Measurements from ENCODE around the gene NQO1. TPM values are rescaled to one million over a fixed set of nuclear protein-coding genes. Genes with fewer than 3 reads are reported as not detected.

NQO1 gene
- total and polyA plus RNA-seq, 2 of the 4 experiments (the other 2 are of a cell fraction) = 304 to 426 TPM

GRCh38 chr16:69660166-69660565 is 66.2 kb downstream of the NQO1 start:
- Histone ChIP-seq H3K18ac (ENCODE audit: low read depth, low read length) (no peak overlapping the region), H3K27ac (ENCODE audit: insufficient read depth, low read length) (no peak overlapping the region), H2BK20ac (ENCODE audit: low read depth, low read length) (no peak overlapping the region), H3K9me1 (ENCODE audit: insufficient read depth, low read length) (no peaks in the 10 kb centered on the region; the same call in 1 of the 2 replicates), H4K91ac (ENCODE audit: insufficient read depth, low read depth, low read length) (no peak overlapping the region), H3K56ac (ENCODE audit: extremely low read depth, insufficient read depth, low read length) (no peak overlapping the region), H2BK5ac (ENCODE audit: low read depth, low read length, poor library complexity, severe bottlenecking) (no peak overlapping the region), H2AK5ac (ENCODE audit: low read depth, low read length) (no peak overlapping the region), H3K4me3 (ENCODE audit: insufficient read depth, low read depth, low read length) (no peak overlapping the region), H3K23ac (ENCODE audit: low read depth, low read length) (no peak overlapping the region), H3K4ac (ENCODE audit: low read depth, low read length) (no peak overlapping the region), H4K8ac (ENCODE audit: low read depth in 2 of 2, low read length in 2 of 2) (no peak overlapping the region), H3K79me1 (ENCODE audit: low read depth in 1 of 2, low read length in 2 of 2) (peaks cover 10 to 21% of the 10 kb centered on the region in 2 experiments), H2AFZ (replicated peaks; ENCODE audit: low read length, poor library complexity) (no peak overlapping the region), H4K20me1 (ENCODE audit: insufficient read depth, low read length) (no peaks in the 10 kb centered on the region), H3K36me3 (ENCODE audit: control insufficient read depth, insufficient read depth, low read length) (peaks cover 39% of the 10 kb centered on the region), H4K5ac (ENCODE audit: low read depth, low read length) (no peak overlapping the region), H2AK9ac (replicated peaks; ENCODE audit: low read depth, low read length, poor library complexity) (no peak overlapping the region), H3K9ac (ENCODE audit: low read depth, low read length) (no peak overlapping the region), H3K27me3 (ENCODE audit: control insufficient read depth, insufficient read depth, low read length) (no peaks in the 10 kb centered on the region), H3K4me2 (ENCODE audit: low read depth, low read length) (no peak overlapping the region), H2BK15ac (ENCODE audit: low read depth, low read length) (no peak overlapping the region), H3K9me3 (ENCODE audit: control insufficient read depth, insufficient read depth, low read length) (no peaks in the 10 kb centered on the region), H3K4me1 (ENCODE audit: control insufficient read depth, insufficient read depth, low read length) (no peaks in the 10 kb centered on the region), H3K14ac (replicated peaks; ENCODE audit: low read depth, low read length) (no peak overlapping the region), H2BK120ac (ENCODE audit: low read depth, low read length) (no peak overlapping the region)
- intact Hi-C loops (cut with micrococcal nuclease) = no loop called here
- no peak for ATAC-seq (ENCODE audit: low read depth)
- no peak for DNase-seq
- ChIA-PET POLR2A (ENCODE audit: unreplicated experiment) (no interaction called here), CTCF (no interaction called here)
- TF ChIP-seq RFX5 (IDR thresholded peaks at IDR 0.05; ENCODE audit: low read depth, low read length) (no peak), NFE2L2 (IDR thresholded peaks at IDR 0.05; ENCODE audit: low read depth, low read length) (no peak), MXI1 (IDR thresholded peaks at IDR 0.05; ENCODE audit: borderline replicate concordance, low read depth, low read length) (no peak), CEBPB (IDR thresholded peaks at IDR 0.05; ENCODE audit: low read depth, low read length) (no peak), MAZ (IDR thresholded peaks at IDR 0.05; ENCODE audit: borderline replicate concordance, low read depth, low read length) (no peak), SMC3 (IDR thresholded peaks at IDR 0.05; ENCODE audit: low read depth, low read length) (no peak), MAFK (IDR thresholded peaks at IDR 0.05; ENCODE audit: low read depth, low read length) (no peak), RCOR1 (IDR thresholded peaks at IDR 0.05; ENCODE audit: insufficient replicate concordance, low read length) (no peak), CHD1 (IDR thresholded peaks at IDR 0.05; ENCODE audit: low read depth, low read length) (no peak), POLR2A (IDR thresholded peaks at IDR 0.05; ENCODE audit: low read depth, low read length) (no peak)
- WGBS, 2 experiments (ENCODE audit: extremely low coverage in 2 of 2, insufficient read length in 1 of 2) = no CpG with 5 or more reads among the region's 4 CpGs
- in situ Hi-C loops (cut with MboI; ENCODE audit: low sequenced_read_pairs) = no loop called here
- dilution Hi-C loops (cut with HindIII; ENCODE audit: low sequenced_read_pairs, unreplicated experiment) = no loop called here
- no TSS peak for BruUV-seq (replicated peaks)

Other genes starting within 250 kb of the NQO1 start
- 16.9 and 20.1 TPM in 2 replicates for gene NFAT5, start 160.6 kb downstream of the NQO1 start, total RNA-seq (2012; rRNA removed)
- 10.8 and 10.9 TPM in 2 replicates for gene NFAT5, start 160.6 kb downstream of the NQO1 start, polyA plus RNA-seq (2012; rRNA removed)
- 36.4 and 47.0 TPM in 2 replicates for gene NOB1, start 28.4 kb upstream of the NQO1 start, total RNA-seq (2012; rRNA removed)
- gene NOB1, start 28.4 kb upstream of the NQO1 start, polyA plus RNA-seq (2012; rRNA removed) = 58.1 and 63.2 TPM in 2 replicates
- 12.7 and 14.4 TPM in 2 replicates for gene WWP2, start 35.8 kb upstream of the NQO1 start, total RNA-seq (2012; rRNA removed)
- 11.8 and 13.7 TPM in 2 replicates for gene WWP2, start 35.8 kb upstream of the NQO1 start, polyA plus RNA-seq (2012; rRNA removed)
- gene CLEC18A, start 224.8 kb upstream of the NQO1 start, total RNA-seq (2012; rRNA removed) = under 0.01 TPM in 1 of 2 replicates, not detected in the other
- 0.04 TPM in 1 of 2 replicates, not detected in the other for gene CLEC18A, start 224.8 kb upstream of the NQO1 start, polyA plus RNA-seq (2012; rRNA removed)